Rectal smooth muscle tissue (tissue), 1 donor: ENCODE results near the gene LMO2.
"Not testable (repeated sequence)": the region's sequence is repeated elsewhere in the genome, so short reads cannot be mapped to it uniquely, and the experiment has no call there.

Experiments
- H3K27ac ChIP-seq: one replicate; pipeline ENCODE4 v1.7.0; 2013; ENCODE audit warnings: low read depth, low read length, inconsistent platforms
- H3K27me3 ChIP-seq: one replicate; pipeline ENCODE4 v1.7.0; 2013; ENCODE audit warnings: low read length; ENCODE audit not compliant: control insufficient read depth, insufficient read depth
- H3K36me3 ChIP-seq: one replicate; pipeline ENCODE4 v1.7.0; 2013; ENCODE audit warnings: low read length; ENCODE audit not compliant: control insufficient read depth, insufficient read depth
- H3K4me1 ChIP-seq: one replicate; pipeline ENCODE4 v1.7.0; 2013; ENCODE audit warnings: low read length; ENCODE audit not compliant: control insufficient read depth, insufficient read depth
- H3K4me3 ChIP-seq: one replicate; pipeline ENCODE4 v1.7.0; 2013; ENCODE audit warnings: low read length
- H3K9ac ChIP-seq: one replicate; pipeline ENCODE4 v1.7.0; 2013; ENCODE audit warnings: low read length

LMO2 gene

GRCh38 chr11:33891714-33892327 is at the start of gene LMO2:
Gene LMO2, minus strand, starts transcription at chr11:33892076. Its CDS starts 22,360 bp downstream, at chr11:33869716.
- H3K4me1 ChIP-seq, result no peaks in the 10 kb centered on the region
- no peak within 1 kb of the TSS for H3K27ac ChIP-seq

GRCh38 chr11:33940538-33940815 is 48.6 kb upstream of the LMO2 start:
- H3K4me1 ChIP-seq, result no peaks in the 10 kb centered on the region
- H3K27ac ChIP-seq, result no peak overlapping the region
- H3K9ac ChIP-seq, result no peak overlapping the region
- H3K4me3 ChIP-seq, result no peak overlapping the region
- H3K27me3 ChIP-seq, result no peaks in the 10 kb centered on the region
- no peaks in the 10 kb centered on the region for H3K36me3 ChIP-seq

More at GRCh38 chr11:33891714-33892327, at the start of gene LMO2:
- H3K4me3 ChIP-seq, result no peak within 1 kb of the TSS
- peaks cover 2% of the 10 kb centered on the region for H3K27me3 ChIP-seq
- no peaks in the 10 kb centered on the region for H3K36me3 ChIP-seq
- no peak within 1 kb of the TSS for H3K9ac ChIP-seq

- no peak overlapping the region for H3K9ac ChIP-seq
- no peaks in the 10 kb centered on the region for H3K27me3 ChIP-seq
- H3K4me3 ChIP-seq, result no peak overlapping the region
- H3K36me3 ChIP-seq, result no peaks in the 10 kb centered on the region
- H3K4me1 ChIP-seq, result no peaks in the 10 kb centered on the region
- peak overlapping the region; percentile 16 for H3K27ac ChIP-seq
These were observed 45.1 kb upstream of the LMO2 start for GRCh38 chr11:33936725-33937604.

GRCh38 chr11:33935461-33936456 is 43.9 kb upstream of the LMO2 start:
- H3K4me1 ChIP-seq, result no peaks in the 10 kb centered on the region
- H3K36me3 ChIP-seq, result no peaks in the 10 kb centered on the region
- H3K27me3 ChIP-seq, result no peaks in the 10 kb centered on the region
- H3K27ac ChIP-seq, result no peak overlapping the region
- no peak overlapping the region for H3K4me3 ChIP-seq
- H3K9ac ChIP-seq, result no peak overlapping the region

GRCh38 chr11:33935005-33935404 is 43.1 kb upstream of the LMO2 start:
- Histone ChIP-seq H3K27ac (no peak overlapping the region), H3K36me3 (no peaks in the 10 kb centered on the region), H3K4me1 (no peaks in the 10 kb centered on the region), H3K27me3 (no peaks in the 10 kb centered on the region), H3K9ac (no peak overlapping the region), H3K4me3 (no peak overlapping the region)

GRCh38 chr11:33934450-33934849 is 42.6 kb upstream of the LMO2 start:
- no peak overlapping the region for H3K4me3 ChIP-seq
- no peak overlapping the region for H3K27ac ChIP-seq
- no peak overlapping the region for H3K9ac ChIP-seq
- H3K27me3 ChIP-seq, result no peaks in the 10 kb centered on the region
- no peaks in the 10 kb centered on the region for H3K36me3 ChIP-seq
- no peaks in the 10 kb centered on the region for H3K4me1 ChIP-seq

GRCh38 chr11:33933602-33934001 is 41.7 kb upstream of the LMO2 start:
- no peak overlapping the region for H3K27ac ChIP-seq
- H3K9ac ChIP-seq, result no peak overlapping the region
- no peaks in the 10 kb centered on the region for H3K27me3 ChIP-seq
- no peak overlapping the region for H3K4me3 ChIP-seq
- no peaks in the 10 kb centered on the region for H3K36me3 ChIP-seq
- H3K4me1 ChIP-seq, result no peaks in the 10 kb centered on the region

- Histone ChIP-seq H3K27ac (no peak overlapping the region), H3K27me3 (no peaks in the 10 kb centered on the region)
These were observed 40.8 kb upstream of the LMO2 start for GRCh38 chr11:33932721-33933120.

GRCh38 chr11:33931739-33932366 is 40.0 kb upstream of the LMO2 start:
- not testable (repeated sequence) for H3K4me3 ChIP-seq, H3K27me3 ChIP-seq, H3K4me1 ChIP-seq, H3K36me3 ChIP-seq, H3K27ac ChIP-seq, H3K9ac ChIP-seq

More at GRCh38 chr11:33932721-33933120, 40.8 kb upstream of the LMO2 start:
- no peaks in the 10 kb centered on the region for H3K4me1 ChIP-seq
- H3K36me3 ChIP-seq, result no peaks in the 10 kb centered on the region
- H3K9ac ChIP-seq, result no peak overlapping the region
- no peak overlapping the region for H3K4me3 ChIP-seq

- Histone ChIP-seq H3K36me3 (no peaks in the 10 kb centered on the region), H3K4me3 (no peak overlapping the region), H3K4me1 (no peaks in the 10 kb centered on the region), H3K27me3 (no peaks in the 10 kb centered on the region), H3K27ac (no peak overlapping the region), H3K9ac (no peak overlapping the region)
These were observed 39.2 kb upstream of the LMO2 start for GRCh38 chr11:33931067-33931466.

- Histone ChIP-seq H3K4me1 (no peaks in the 10 kb centered on the region), H3K9ac (no peak overlapping the region), H3K36me3 (no peaks in the 10 kb centered on the region), H3K4me3 (no peak overlapping the region), H3K27me3 (no peaks in the 10 kb centered on the region), H3K27ac (peak overlapping the region; percentile 71)
These were observed 38.6 kb upstream of the LMO2 start for GRCh38 chr11:33930317-33931021.
